ENCODE results near the gene SUMO2.

DNA sequence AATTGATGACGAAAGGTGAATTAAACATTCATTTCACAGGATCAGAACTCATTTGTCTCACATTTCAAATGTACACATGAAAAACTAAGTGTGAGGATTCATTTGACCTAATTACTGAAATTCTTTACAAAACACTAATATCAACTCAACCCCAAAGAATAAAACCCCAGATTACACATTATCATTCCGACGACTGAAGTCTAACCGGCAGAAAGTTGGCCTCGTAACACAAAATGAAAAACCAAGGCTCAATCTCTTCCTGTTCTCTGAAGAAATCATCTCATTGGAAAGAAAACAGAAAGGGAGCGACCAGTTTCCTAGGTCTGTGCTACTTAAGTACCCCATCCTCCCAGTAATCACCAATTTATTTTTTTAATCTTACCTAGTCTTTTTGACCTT lies 30.2 kb downstream of the SUMO2 start:
- TF ChIP-seq TEAD4 (IDR thresholded peaks at IDR 0.05) (no peak), EP300 (IDR thresholded peaks at IDR 0.05; ENCODE audit: borderline replicate concordance) (no peak), CREB1 (IDR thresholded peaks at IDR 0.05; ENCODE audit: low read depth) (no peak), CEBPB (IDR thresholded peaks at IDR 0.05) (no peak), FOXM1 (IDR thresholded peaks at IDR 0.05; ENCODE audit: borderline replicate concordance, low read depth) (no peak)
- TF ChIP-seq, protein P1, sequence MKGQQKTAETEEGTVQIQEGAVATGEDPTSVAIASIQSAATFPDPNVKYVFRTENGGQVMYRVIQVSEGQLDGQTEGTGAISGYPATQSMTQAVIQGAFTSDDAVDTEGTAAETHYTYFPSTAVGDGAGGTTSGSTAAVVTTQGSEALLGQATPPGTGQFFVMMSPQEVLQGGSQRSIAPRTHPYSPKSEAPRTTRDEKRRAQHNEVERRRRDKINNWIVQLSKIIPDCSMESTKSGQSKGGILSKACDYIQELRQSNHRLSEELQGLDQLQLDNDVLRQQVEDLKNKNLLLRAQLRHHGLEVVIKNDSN (IDR thresholded peaks at IDR 0.05), result no peak
- TF ChIP-seq, protein P2, sequence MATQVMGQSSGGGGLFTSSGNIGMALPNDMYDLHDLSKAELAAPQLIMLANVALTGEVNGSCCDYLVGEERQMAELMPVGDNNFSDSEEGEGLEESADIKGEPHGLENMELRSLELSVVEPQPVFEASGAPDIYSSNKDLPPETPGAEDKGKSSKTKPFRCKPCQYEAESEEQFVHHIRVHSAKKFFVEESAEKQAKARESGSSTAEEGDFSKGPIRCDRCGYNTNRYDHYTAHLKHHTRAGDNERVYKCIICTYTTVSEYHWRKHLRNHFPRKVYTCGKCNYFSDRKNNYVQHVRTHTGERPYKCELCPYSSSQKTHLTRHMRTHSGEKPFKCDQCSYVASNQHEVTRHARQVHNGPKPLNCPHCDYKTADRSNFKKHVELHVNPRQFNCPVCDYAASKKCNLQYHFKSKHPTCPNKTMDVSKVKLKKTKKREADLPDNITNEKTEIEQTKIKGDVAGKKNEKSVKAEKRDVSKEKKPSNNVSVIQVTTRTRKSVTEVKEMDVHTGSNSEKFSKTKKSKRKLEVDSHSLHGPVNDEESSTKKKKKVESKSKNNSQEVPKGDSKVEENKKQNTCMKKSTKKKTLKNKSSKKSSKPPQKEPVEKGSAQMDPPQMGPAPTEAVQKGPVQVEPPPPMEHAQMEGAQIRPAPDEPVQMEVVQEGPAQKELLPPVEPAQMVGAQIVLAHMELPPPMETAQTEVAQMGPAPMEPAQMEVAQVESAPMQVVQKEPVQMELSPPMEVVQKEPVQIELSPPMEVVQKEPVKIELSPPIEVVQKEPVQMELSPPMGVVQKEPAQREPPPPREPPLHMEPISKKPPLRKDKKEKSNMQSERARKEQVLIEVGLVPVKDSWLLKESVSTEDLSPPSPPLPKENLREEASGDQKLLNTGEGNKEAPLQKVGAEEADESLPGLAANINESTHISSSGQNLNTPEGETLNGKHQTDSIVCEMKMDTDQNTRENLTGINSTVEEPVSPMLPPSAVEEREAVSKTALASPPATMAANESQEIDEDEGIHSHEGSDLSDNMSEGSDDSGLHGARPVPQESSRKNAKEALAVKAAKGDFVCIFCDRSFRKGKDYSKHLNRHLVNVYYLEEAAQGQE (IDR thresholded peaks at IDR 0.05; ENCODE audit: low read depth), result no peak

All from Ishikawa (cell line).